ENCODE results near the gene NAA80. TPM values are rescaled to one million over a fixed set of nuclear protein-coding genes. Genes with fewer than 3 reads are reported as not detected.

The NAA80 gene
- total and polyA plus RNA-seq, 10 of the 15 experiments (the other 5 are each of a cell fraction or from before 2014, with no cell fraction given), result 0.48 to 12.7 (median 6.7) TPM

GRCh38 chr3:50325113-50325480 is 25.9 kb upstream of the NAA80 start (continued):
- no peak for TF ChIP-seq FOXM1 (IDR thresholded peaks at IDR 0.05; ENCODE audit: low read depth, low read length)

GRCh38 chr3:50324351-50325112 is 25.3 kb upstream of the NAA80 start:
- FAIRE-seq (no peak), ATAC-seq (peak; percentile 51), DNase-seq (ENCODE audit: low read depth, low spot score) (no peak)
- no peak overlapping the region for H3K9ac ChIP-seq (ENCODE audit: control insufficient read depth, insufficient read depth, low read length)
- no peak overlapping the region for H2AFZ ChIP-seq (ENCODE audit: control insufficient read depth, low read depth, low read length)
- in situ Hi-C loops (cut with MboI), result no loop called here
- H3K4me2 ChIP-seq (ENCODE audit: control insufficient read depth, insufficient read depth), result no peak overlapping the region
- intact Hi-C loops (cut with micrococcal nuclease; ENCODE audit: unreplicated experiment), result loop anchor here (1.0 kb wide), 2 partner anchors 50 to 97 kb away; no protein-coding TSS in a partner anchor
- no peak overlapping the region for H3K4me3 ChIP-seq
- no peaks in the 10 kb centered on the region for H4K20me1 ChIP-seq (ENCODE audit: control insufficient read depth, insufficient read depth)
- no peaks in the 10 kb centered on the region for H3K9me3 ChIP-seq (replicated peaks; ENCODE audit: control insufficient read depth, insufficient read depth, low read length)
- H3K79me2 ChIP-seq (ENCODE audit: control insufficient read depth, insufficient read depth, low read length), result peaks cover 19% of the 10 kb centered on the region
- BruUV-seq (replicated peaks), result no TSS peak
- H3K27ac ChIP-seq (ENCODE audit: control insufficient read depth, insufficient read depth), result no peak overlapping the region
- peaks cover 17% of the 10 kb centered on the region for H3K4me1 ChIP-seq (ENCODE audit: control insufficient read depth, insufficient read depth, low read length)
- no peaks in the 10 kb centered on the region for H3K27me3 ChIP-seq (replicated peaks in 1 of 2; ENCODE audit: control insufficient read depth in 2 of 2, insufficient read depth in 2 of 2, low read length in 1 of 2)
- H3K36me3 ChIP-seq (ENCODE audit: control insufficient read depth in 2 of 2, insufficient read depth in 2 of 2, low read length in 1 of 2), result peaks cover 2 to 7% of the 10 kb centered on the region in 2 experiments; a peak in 3 of 4 replicates
- CTCF ChIA-PET, result interaction anchor here (0.5 to 5.1 kb wide), 17 partner anchors 9 to 218 kb away, joined by 3 to 72 read pairs (median 5); partner anchors contain the start of genes HYAL1, HYAL3, IFRD2 and LSMEM2
- WGBS (ENCODE audit: insufficient coverage, insufficient replicate concordance, low lambda C conversion rate, missing lambda C conversion rate), result 50% methylated on average over 4 of the region's 4 CpGs
- RAD21 ChIA-PET (ENCODE audit: unreplicated experiment), result interaction anchor here (0.7 to 2.3 kb wide), 5 partner anchors 13 to 46 kb away, joined by 3 to 6 read pairs (median 3); partner anchors contain the start of genes IFRD2 and LSMEM2
- SMC1A ChIA-PET (ENCODE audit: uncharacterized antibody, unreplicated experiment), result interaction anchor here (1.0 kb wide), 1 partner anchor 25 kb away, joined by 3 read pairs; the partner anchor contains the start of genes HYAL3 and NAA80
- POLR2A ChIA-PET, result interaction anchor here (1.0 kb wide), 1 partner anchor 12 kb away, joined by 3 read pairs; no protein-coding TSS in a partner anchor
- TF ChIP-seq SMAD5 (IDR thresholded peaks at IDR 0.05; ENCODE audit: low read depth), result no peak
- no peak for TF ChIP-seq FOS (IDR thresholded peaks at IDR 0.05; ENCODE audit: borderline replicate concordance, extremely low read depth, insufficient read length)
- TF ChIP-seq EP300 (IDR thresholded peaks at IDR 0.05; ENCODE audit: borderline replicate concordance in 1 of 2, control insufficient read depth in 1 of 2, low read depth in 2 of 2, low read length in 2 of 2), result no peak
- TF ChIP-seq PBX3 (IDR thresholded peaks at IDR 0.05; ENCODE audit: insufficient replicate concordance, low read depth, low read length), result no peak
- TF ChIP-seq MEF2A (IDR thresholded peaks at IDR 0.05; ENCODE audit: insufficient read depth, low read depth, low read length), result no peak
- no peak for TF ChIP-seq KAT2A (conservative IDR thresholded peaks at IDR 0.05; ENCODE audit: control insufficient read depth, low read depth, low read length)
- no peak for TF ChIP-seq ESRRA (IDR thresholded peaks at IDR 0.05; ENCODE audit: low read length)
- no peak for TF ChIP-seq NR2C2 (IDR thresholded peaks at IDR 0.05; ENCODE audit: borderline replicate concordance, control insufficient read depth, insufficient read length, low read depth)
- no peak for TF ChIP-seq NRF1 (conservative IDR thresholded peaks at IDR 0.05; ENCODE audit: low read depth, low read length)
- TF ChIP-seq ELK1 (IDR thresholded peaks at IDR 0.05; ENCODE audit: low read depth, low read length), result no peak
- no peak for TF ChIP-seq SUPT20H (IDR thresholded peaks at IDR 0.05; ENCODE audit: borderline replicate concordance, control insufficient read depth, low read depth, low read length)
- no peak for TF ChIP-seq GABPA (IDR thresholded peaks at IDR 0.05; ENCODE audit: low read depth)
- no peak for TF ChIP-seq MYC (IDR thresholded peaks at IDR 0.05; ENCODE audit: insufficient read depth, insufficient read length, insufficient replicate concordance, low read length, severe bottlenecking)
- no peak for TF ChIP-seq TBL1XR1 (IDR thresholded peaks at IDR 0.05; ENCODE audit: low read depth, low read length)
- TF ChIP-seq MLLT1 (IDR thresholded peaks at IDR 0.05), result no peak
- TF ChIP-seq IKZF1 (conservative IDR thresholded peaks at IDR 0.05), result 0 out of 2 replicates have a peak, but pooled peaks have one; percentile 21

All from GM12878 (cell line).